HL-60/S4 treated with retinoic acid at 250 ng/mL for 4 days and 3 days (cell line): ENCODE results near the gene CIRBP.
"Not testable (repeated sequence)": the region's sequence is repeated elsewhere in the genome, so short reads cannot be mapped to it uniquely, and the experiment has no call there.

ENCODE experiments used
- in situ Hi-C: fragments of 300-500 bp; cut with MboI; formaldehyde crosslinking; loops from 2 replicates; pipeline ENCODE4 v1.7.0; 2022; ENCODE audit warnings: low sequenced_read_pairs

CIRBP gene

GRCh38 chr19:1305354-1305753, 36.2 kb downstream of the CIRBP start:
- in situ Hi-C loops, result not testable (repeated sequence)

- in situ Hi-C loops, result no loop called here
Measured at GRCh38 chr19:1307320-1307719, 38.2 kb downstream of the CIRBP start.

GRCh38 chr19:1307755-1308303, 38.7 kb downstream of the CIRBP start:
- in situ Hi-C loops, result no loop called here

GRCh38 chr19:1308718-1309117, 39.6 kb downstream of the CIRBP start:
- in situ Hi-C loops, result no loop called here

GRCh38 chr19:1309977-1310852, 41.1 kb downstream of the CIRBP start:
- in situ Hi-C loops, result no loop called here

GRCh38 chr19:1310853-1311180, 41.7 kb downstream of the CIRBP start:
- in situ Hi-C loops, result no loop called here

- in situ Hi-C loops, result no loop called here
Measured at GRCh38 chr19:1311543-1312091, 42.5 kb downstream of the CIRBP start.

- in situ Hi-C loops, result no loop called here
Measured at GRCh38 chr19:1312767-1313694, 43.9 kb downstream of the CIRBP start.

- in situ Hi-C loops, result no loop called here
Measured at GRCh38 chr19:1313695-1314613, 44.8 kb downstream of the CIRBP start.

- in situ Hi-C loops, result no loop called here
Measured at GRCh38 chr19:1315470-1316166, 46.5 kb downstream of the CIRBP start.

- in situ Hi-C loops, result no loop called here
Measured at GRCh38 chr19:1316466-1316865, 47.3 kb downstream of the CIRBP start.

- in situ Hi-C loops, result no loop called here
Measured at GRCh38 chr19:1317274-1318003, 48.3 kb downstream of the CIRBP start.

- in situ Hi-C loops, result no loop called here
Measured at GRCh38 chr19:1318678-1319471, 49.7 kb downstream of the CIRBP start.

GRCh38 chr19:1320282-1320650, 51.1 kb downstream of the CIRBP start:
- in situ Hi-C loops, result not testable (repeated sequence)

GRCh38 chr19:1321539-1321938, 52.4 kb downstream of the CIRBP start:
- in situ Hi-C loops, result no loop called here

- in situ Hi-C loops, result no loop called here
Measured at GRCh38 chr19:1322198-1322981, 53.3 kb downstream of the CIRBP start.

- in situ Hi-C loops, result no loop called here
Measured at GRCh38 chr19:1324249-1324805, 55.2 kb downstream of the CIRBP start.
